Measurements from ENCODE around the gene PDIA3.
"Not testable (repeated sequence)": the region's sequence is repeated elsewhere in the genome, so short reads cannot be mapped to it uniquely, and the experiment has no call there.

PDIA3 gene

DNA sequence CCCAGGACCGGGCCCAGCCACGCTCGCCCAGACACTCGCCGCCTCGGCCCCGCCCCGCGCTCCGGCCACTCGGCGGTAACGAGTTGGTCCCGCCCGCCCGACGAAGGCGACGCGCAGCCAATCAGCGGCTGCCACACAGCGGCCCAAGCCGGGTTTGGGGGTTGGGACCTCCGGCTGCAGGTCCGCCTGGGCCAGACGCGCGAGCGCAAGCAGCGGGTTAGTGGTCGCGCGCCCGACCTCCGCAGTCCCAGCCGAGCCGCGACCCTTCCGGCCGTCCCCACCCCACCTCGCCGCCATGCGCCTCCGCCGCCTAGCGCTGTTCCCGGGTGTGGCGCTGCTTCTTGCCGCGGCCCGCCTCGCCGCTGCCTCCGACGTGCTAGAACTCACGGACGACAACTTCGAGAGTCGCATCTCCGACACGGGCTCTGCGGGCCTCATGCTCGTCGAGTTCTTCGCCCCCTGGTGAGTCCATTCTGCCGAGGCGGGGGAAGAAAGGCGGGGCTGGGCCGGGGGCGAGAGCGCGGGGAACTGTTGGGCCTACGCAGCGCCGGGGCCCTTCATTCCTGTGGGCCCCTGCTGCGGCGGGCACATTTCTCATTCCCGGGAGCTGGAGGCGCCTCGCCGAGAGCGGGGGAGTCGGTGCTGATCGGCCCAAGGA is at the start of gene PDIA3:
Gene PDIA3 (plus strand): TSS at position 194 of the 658 bp plus-strand sequence. CDS start 102 bp downstream, at position 296.
- DNase-seq (ENCODE audit: extremely low read depth in 1 of 2, low read depth in 1 of 2), result peak; percentile 82

GRCh38 chr15:43702174-43702573 is 44.1 kb upstream of the PDIA3 start:
- no peak for DNase-seq (ENCODE audit: extremely low read depth in 1 of 2, low read depth in 1 of 2)

GRCh38 chr15:43702701-43703424 is 43.4 kb upstream of the PDIA3 start:
- no peak for DNase-seq (ENCODE audit: extremely low read depth in 1 of 2, low read depth in 1 of 2)

- not testable (repeated sequence) for DNase-seq (ENCODE audit: extremely low read depth in 1 of 2, low read depth in 1 of 2)
These were observed 35.7 kb upstream of the PDIA3 start for GRCh38 chr15:43710431-43711131.

DNA sequence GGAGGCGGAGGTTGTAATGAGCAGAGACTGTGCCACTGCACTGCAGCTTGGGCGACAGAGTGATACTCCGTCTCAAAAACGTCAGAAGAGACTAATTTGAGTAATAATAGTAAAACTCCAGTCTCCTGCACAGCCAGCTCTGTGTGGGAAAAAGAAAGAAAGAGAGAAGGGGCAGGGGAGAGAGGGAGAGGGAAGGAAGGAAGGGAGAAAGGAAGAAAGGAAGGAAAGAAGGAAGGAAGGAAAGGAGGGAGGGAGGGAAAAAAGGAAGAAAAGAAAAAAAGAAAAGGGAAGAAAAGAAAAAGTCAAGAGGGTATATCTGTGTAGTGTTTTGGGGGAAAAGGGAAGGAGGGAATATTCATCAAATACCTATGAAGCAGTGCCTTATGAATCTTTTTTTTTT is 23.1 kb upstream of the PDIA3 start:
- DNase-seq (ENCODE audit: extremely low read depth in 1 of 2, low read depth in 1 of 2), result no peak

GRCh38 chr15:43726306-43726705 is 19.9 kb upstream of the PDIA3 start:
- DNase-seq (ENCODE audit: extremely low read depth in 1 of 2, low read depth in 1 of 2), result not testable (repeated sequence)

DNA sequence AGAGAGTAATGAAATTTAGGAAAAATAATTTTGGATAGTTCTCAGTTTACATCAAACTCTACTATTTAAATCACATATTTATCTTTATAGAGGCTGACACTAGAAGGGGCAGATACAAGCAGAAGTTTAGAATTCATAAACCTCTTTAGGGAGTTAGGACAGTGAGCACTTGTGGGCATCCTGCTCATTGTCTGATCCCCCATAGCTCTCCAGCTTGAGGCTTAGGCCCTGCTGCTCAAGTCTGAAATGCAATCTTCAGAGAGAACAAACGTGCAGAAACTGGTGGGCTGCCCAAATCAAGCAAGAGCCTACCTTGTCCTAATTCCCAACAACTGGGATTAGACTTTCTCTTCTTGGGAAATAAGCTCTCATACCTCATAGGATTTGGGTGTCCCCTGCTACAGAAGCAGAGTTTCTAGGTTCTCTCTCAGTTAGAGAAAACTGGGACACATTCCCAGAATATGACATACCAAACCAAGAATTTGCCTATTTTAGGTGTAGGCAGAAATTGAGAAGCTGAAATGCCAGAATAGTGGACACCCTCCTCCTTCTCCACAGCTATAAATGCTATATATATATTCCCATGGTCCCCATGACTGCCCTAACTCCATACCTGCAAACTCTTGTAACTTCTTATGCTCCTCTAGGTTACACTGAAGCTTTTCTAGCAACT is 18.0 kb upstream of the PDIA3 start:
- not testable (repeated sequence) for DNase-seq (ENCODE audit: extremely low read depth in 1 of 2, low read depth in 1 of 2)

DNA sequence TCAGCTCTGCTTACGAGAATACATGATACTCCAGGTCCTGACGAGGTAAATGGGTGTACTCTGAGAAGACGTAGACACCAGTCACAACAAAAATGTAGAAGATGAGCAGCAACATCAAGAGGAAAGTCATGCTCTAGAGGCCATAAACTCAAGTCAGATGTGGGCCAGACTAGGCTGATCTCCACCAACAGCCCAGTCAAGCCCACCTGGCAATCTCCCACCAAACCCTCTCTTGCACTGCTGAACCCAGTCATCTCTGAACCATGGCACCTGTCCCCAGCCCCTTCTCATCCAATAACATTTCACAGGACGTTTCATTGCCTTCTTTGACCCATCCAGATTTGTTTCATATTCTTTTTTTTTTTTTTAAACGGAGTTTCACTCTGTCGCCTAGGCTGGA is 10.8 kb upstream of the PDIA3 start:
- DNase-seq (ENCODE audit: extremely low read depth in 1 of 2, low read depth in 1 of 2), result no peak

DNA sequence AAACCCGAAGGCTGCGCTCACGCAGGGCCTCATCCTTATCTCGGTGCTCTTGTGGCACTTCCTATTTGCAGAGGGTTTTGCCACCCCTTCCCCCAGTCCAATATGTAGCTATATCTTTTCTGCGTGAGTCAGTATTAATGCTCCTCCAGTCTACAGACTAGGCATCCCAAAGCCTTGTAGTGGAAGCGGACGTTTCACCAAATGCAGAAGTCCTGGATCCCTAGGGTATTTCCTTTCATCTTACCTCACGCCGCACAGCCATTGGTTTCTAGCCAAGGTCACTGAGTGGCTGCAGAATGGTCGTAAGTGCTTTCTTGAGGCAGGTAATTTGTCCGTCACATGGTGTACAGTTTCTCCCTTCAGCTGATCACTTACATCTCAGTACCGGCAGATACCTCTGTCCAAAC is 668 bp downstream of the PDIA3 start:
- not testable (repeated sequence) for DNase-seq (ENCODE audit: extremely low read depth in 1 of 2, low read depth in 1 of 2)

- no peak for DNase-seq (ENCODE audit: extremely low read depth in 1 of 2, low read depth in 1 of 2)
These were observed 2.1 kb downstream of the PDIA3 start for GRCh38 chr15:43748376-43748775.

GRCh38 chr15:43749690-43750345 is 3.6 kb downstream of the PDIA3 start:
- DNase-seq (ENCODE audit: extremely low read depth in 1 of 2, low read depth in 1 of 2), result no peak

DNA sequence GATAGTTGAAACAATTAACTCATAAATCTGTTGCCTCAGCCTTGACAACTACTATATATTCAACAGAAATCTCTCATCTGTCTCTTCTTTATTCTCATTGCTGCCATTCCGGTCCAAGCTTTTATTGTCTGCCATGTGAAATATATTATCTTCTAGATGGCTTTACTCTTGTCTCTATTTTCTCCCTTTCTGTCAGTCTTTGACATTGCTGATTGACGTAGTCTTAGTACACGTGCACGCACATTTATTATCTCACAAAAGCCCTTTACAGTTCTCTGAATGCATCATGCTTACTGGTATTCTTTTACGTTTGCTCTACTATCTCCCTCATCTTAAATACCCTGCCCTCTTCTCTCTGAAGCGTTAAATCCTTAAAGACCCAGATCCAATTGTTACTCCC is 5.6 kb downstream of the PDIA3 start:
- DNase-seq (ENCODE audit: extremely low read depth in 1 of 2, low read depth in 1 of 2), result no peak

DNA sequence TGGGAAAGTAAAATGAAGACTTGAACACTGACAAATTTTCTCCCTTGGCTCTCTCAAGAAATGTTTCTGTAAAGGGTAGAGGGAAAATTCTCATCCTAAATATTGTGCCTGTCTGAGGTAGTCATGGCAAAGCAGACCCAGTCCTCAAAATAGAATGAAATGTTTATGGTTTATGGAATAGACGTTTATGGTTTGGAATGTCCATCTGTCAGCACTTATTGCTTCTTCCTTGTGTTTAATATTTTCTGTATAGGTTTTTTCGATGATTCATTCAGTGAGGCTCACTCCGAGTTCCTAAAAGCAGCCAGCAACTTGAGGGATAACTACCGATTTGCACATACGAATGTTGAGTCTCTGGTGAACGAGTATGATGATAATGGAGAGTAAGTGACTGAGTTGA is 16.6 kb downstream of the PDIA3 start:
- DNase-seq (ENCODE audit: extremely low read depth in 1 of 2, low read depth in 1 of 2), result no peak

DNA sequence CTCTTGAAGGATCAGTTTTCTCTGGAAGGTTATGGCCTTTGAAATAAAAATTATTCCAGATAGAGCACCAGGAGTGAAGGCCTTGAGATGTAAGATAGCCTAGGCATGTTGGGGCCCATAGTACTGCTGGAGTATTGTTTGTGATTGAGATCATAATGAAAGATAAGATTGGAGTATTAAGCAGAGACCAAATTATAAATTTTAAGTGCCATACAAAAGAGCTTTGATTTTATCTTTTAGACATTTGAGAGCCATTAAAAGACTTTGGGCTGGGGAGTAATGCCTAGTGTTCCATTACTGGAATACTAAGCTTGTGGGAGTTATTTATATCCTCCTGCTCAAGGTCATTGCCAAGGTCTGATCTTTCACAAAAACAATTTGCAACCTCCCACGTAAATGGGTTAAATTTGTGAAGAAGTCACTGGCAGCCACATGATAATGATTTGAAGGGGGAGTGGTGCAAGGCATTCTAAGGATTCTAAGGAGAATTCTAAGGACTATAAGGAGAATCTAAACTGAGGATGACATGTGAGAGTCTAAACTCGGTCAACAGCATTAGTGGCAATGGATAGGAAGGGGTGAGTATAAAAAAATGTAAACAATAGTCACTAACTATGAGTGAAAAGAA is 17.7 kb downstream of the PDIA3 start:
- DNase-seq (ENCODE audit: extremely low read depth in 1 of 2, low read depth in 1 of 2), result no peak

GRCh38 chr15:43769584-43770228 is 23.5 kb downstream of the PDIA3 start:
- no peak for DNase-seq (ENCODE audit: extremely low read depth in 1 of 2, low read depth in 1 of 2)

- no peak for DNase-seq (ENCODE audit: extremely low read depth in 1 of 2, low read depth in 1 of 2)
These were observed 25.6 kb downstream of the PDIA3 start for GRCh38 chr15:43771816-43772215.

DNA sequence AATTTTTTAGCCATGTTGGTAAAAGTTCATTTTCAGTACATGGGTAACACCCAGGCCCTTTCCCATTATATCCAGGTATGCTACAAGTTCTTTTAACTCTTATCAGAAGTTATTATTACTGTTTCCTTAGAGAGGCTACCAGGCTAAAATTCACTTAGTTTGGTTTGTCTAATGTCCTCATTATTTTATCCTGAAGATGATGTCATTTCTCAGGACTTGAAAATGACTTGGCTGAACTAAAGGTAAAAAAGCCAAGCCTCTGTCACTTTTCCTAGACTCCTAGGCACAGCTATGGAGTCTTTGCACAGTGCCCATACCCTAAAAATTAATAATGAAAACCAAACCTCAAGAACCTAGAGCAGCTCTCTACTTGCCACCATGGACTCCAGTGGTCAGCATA is 26.4 kb downstream of the PDIA3 start:
- no peak for DNase-seq (ENCODE audit: extremely low read depth in 1 of 2, low read depth in 1 of 2)

DNA sequence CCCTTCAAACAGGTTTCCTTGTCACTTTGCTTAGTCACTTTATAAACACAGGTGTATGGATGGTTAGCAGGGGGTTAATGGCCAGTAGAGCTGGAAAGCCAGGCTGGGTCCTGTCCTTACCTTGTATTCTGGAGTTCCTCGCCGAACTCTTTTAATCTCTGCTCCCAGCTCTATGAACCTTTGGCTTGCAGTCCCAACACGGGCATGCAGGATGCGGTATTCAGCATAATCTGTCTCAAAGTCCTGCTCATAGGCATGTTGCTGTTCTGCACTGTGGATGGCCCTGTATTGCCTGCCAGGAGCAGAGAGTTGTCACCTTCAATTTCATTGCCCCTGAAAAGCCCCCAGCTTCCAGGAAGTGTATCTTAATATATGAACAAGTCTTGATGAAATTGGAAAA is 27.8 kb downstream of the PDIA3 start:
- DNase-seq (ENCODE audit: extremely low read depth in 1 of 2, low read depth in 1 of 2), result no peak

GRCh38 chr15:43775411-43775965 is 29.2 kb downstream of the PDIA3 start:
- DNase-seq (ENCODE audit: extremely low read depth in 1 of 2, low read depth in 1 of 2), result no peak

All from stimulated activated CD8-positive, alpha-beta memory T cell treated with anti-CD3 and anti-CD28 coated beads, Interleukin-7, amount 100 ng/mL, for 48 hours (primary cell).